Heart left ventricle (tissue), 13 donors: ENCODE results near the gene ALDH4A1.

Source experiments
- CTCF ChIP-seq, 12 donors: fragments of 200-600 bp; sonication (generic) in 4 of 12; IDR thresholded peaks; one replicate each; pipeline versions ENCODE4 v1.5.0 to v1.8.0; 2018 to 2022; ENCODE audit warnings: antibody characterized with exemption in 12 of 12, mild to moderate bottlenecking in 5 of 12
- POLR2A ChIP-seq, 2 donors: fragments of 450-650 bp; IDR thresholded peaks; one replicate each; pipeline ENCODE4 v1.6.1; 2017; ENCODE audit warnings: antibody characterized with exemption in 2 of 2, mild to moderate bottlenecking in 2 of 2, moderate library complexity in 2 of 2
- donor health status: ischemic (EF 13 %, LVEDD 7.1; RV severe dilation, severe dysfunction).
- donor health status: DM: no; HTN: yes; CAD: no.
- donor health status: DM: no; HTN: no; CAD: no.
- donor health status: ischemic (EF 25% LVEDD 6.9; RV normal size, moderate dysfunction).
- donor health status: ischemic (EF 25% LVEDD 5.7; RV mildly dilated, moderate dysfunction).
- donor health status: ischemic (EF 35%, LVEDD 5.7; RV mildly dilated, moderate dysfunction).
- donor health status: nonischemic (EF 11% LVEDD 7.7; RV severe dilation, severe dysfunction).
- donor health status: DM: yes; HTN: yes; CAD: no.
- donor health status: PGD.
- donor health status: ischemic (EF 29% LVEDD 5.4; RV normal size, mild dysfunction).
- donor health status: nonischemic (EF 23%, LVEDD 6.1; RV moderate dilation, normal function).

- TF ChIP-seq POLR2A (IDR thresholded peaks at IDR 0.05), result no peak
- no peak for TF ChIP-seq CTCF (IDR thresholded peaks at IDR 0.05)
Observed at GRCh38 chr1:18939398-18940302, 37.3 kb upstream of the ALDH4A1 start.
